Fibroblast of mammary gland (primary cell): Measurements from ENCODE around the gene KCND3.

Experiments
- DNase-seq: peaks from one replicate; pipeline ENCODE4 v3.0.0-alpha.2; 2010; ENCODE audit warnings: low read depth
- H3K4me3 ChIP-seq: 2 replicates; pipeline ENCODE4 v1.5.1; 2011; ENCODE audit warnings: low read depth, mild to moderate bottlenecking, low read length, moderate library complexity; ENCODE audit not compliant: control insufficient read depth
- TF ChIP-seq, protein P1 (sequence below): conservative IDR thresholded peaks from 2 replicates; pipeline ENCODE4 v1.5.1; 2011; ENCODE audit warnings: low read depth, low read length, inconsistent platforms; ENCODE audit not compliant: control insufficient read depth, insufficient read depth

The KCND3 gene

DNA sequence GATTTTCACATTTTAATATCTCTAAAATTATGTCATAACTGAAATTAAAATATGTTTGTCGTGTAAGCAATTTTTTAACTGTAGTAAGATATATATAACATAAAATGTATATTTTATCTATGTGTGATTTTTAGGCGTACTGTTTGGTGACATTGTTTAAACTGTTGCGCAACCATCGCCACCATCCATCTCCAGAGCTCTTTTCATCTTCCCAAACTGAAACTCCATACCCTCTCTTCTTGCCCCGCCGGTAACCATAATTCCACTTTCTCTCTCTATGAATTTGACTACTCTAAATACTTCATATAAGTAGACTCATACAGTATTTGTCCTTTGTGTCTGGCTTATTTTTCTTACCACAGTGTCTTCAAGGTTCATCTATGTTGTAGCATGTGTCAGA lies 167.3 kb downstream of the KCND3 start:
- DNase-seq, result no peak
- no peak overlapping the region for H3K4me3 ChIP-seq
- TF ChIP-seq, protein P1, sequence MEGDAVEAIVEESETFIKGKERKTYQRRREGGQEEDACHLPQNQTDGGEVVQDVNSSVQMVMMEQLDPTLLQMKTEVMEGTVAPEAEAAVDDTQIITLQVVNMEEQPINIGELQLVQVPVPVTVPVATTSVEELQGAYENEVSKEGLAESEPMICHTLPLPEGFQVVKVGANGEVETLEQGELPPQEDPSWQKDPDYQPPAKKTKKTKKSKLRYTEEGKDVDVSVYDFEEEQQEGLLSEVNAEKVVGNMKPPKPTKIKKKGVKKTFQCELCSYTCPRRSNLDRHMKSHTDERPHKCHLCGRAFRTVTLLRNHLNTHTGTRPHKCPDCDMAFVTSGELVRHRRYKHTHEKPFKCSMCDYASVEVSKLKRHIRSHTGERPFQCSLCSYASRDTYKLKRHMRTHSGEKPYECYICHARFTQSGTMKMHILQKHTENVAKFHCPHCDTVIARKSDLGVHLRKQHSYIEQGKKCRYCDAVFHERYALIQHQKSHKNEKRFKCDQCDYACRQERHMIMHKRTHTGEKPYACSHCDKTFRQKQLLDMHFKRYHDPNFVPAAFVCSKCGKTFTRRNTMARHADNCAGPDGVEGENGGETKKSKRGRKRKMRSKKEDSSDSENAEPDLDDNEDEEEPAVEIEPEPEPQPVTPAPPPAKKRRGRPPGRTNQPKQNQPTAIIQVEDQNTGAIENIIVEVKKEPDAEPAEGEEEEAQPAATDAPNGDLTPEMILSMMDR, result no peak

DNA sequence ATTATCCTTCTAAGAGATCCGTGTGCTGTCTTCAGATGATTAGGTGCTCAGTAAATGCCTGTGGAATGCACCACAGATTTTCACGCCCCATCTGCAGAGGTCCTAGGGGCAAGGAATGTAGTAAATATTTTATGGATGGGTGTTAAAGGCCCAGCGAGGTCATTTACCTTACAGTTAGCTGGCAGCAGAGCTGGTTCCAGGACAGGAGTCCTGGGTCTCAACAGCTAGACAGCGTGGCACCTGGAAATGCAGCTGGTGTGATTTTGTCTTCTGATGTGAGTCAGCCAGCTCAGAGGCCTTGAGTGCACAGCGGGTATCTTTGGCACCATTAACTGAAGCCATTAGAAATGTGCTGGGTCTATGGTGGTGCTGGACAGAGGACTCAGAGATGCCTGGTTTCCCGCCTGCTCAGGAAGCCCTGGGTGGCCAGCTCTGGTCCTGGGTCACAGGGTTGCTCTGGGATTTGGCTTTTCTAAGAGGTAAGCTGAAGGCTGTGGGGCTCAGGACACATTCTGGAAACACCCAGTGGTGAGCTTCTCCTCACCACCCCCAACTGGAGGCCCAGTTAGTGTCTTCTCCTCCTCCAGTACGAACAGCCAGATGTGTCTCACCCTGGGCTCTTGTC lies 168.2 kb downstream of the KCND3 start:
- TF ChIP-seq, protein P1, result no peak
- H3K4me3 ChIP-seq, result no peak overlapping the region
- DNase-seq, result no peak

DNA sequence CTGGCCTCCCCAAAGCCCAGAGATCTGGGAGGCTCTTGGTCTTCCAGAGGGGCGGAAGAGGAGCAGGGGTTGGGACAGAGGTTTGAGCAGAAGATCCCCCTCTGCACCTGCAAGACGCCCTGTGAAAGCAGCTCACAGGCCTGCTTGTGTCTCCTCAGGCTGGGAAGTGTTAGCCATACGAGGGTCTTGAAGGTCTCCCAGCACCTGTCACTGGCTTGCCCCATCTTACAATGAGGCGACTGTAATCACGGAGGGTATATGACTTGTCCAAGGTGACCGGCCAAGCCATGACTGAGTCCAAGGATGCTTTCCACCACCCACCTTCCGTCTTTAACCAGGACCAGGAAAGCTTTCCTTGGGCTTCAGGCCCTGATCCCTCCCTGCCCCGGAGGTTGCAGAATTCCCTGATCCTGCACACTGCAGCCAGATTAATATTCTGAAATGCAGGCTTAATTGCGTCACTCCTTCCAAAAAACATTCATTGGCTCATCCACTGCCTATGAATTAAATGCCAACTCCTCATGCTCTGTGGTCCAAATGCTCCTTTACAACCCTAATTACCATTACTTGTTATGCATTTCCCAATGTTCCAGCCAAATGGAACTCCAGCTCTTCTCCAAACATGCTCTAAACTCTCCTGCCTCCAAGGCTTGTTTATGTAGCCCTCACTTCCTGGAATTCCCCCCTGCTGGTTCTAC lies 169.8 kb downstream of the KCND3 start:
- DNase-seq, result no peak
- no peak overlapping the region for H3K4me3 ChIP-seq
- TF ChIP-seq, protein P1, result no peak

DNA sequence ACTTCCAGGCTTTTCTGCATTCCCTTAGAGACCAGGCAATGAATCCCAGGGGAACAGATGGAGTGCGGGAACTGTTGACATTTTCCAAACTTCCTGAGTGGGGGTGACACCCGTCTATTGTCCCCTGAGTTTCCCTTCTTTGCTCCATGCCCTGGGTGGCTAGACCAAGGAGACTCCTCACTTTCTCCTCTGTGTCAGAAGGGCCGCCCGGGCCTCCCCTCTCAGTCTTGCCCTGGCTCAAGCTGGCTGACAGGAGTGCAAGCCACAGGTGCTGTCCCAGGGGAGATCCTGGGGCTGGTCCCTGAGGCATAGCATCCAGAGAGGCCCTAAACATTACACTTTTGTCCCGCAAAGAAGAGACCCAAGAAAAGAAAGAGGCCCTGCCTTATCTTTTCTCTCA lies 170.9 kb downstream of the KCND3 start:
- TF ChIP-seq, protein P1, result no peak
- DNase-seq, result no peak
- no peak overlapping the region for H3K4me3 ChIP-seq

DNA sequence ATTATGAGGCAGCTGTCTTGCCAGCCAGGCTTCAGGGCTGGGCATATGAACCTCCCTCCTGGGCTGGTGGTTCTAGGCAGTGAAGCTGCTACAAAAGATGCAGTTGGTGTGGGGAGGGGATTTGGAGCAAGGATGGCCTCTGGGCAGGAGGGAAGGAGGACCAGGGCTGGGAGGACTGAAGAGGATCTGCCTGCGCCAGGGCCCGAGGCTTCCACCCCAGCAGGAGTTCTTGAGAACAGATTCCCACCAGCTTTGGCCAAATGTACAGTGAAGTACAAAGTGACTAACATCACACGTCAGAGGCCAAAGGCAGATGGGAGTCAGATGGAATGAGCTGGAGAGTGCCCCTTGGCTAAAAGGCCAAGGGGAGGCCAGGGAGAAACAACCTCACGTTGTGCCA lies 171.4 kb downstream of the KCND3 start:
- TF ChIP-seq, protein P1, result no peak
- no peak overlapping the region for H3K4me3 ChIP-seq
- peak; percentile 6 for DNase-seq

DNA sequence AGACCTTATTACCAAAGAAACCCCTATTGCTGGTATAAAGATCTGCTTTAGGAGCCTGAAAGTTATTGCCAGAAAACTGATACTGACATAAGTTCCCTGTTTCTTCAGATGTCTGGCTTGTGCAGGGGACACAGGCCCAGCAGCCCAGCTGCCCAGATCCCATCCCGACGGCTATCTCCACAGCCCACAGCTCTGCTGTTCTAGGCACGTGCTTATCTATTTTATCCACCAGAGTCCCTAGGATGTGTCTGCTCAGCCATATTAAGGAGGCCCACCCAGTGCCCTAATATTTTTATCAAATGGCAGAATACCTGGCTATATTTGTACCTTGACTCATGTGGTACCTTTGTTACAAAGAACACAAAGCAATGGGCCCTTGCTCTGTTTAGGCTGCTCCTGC lies 174.8 kb downstream of the KCND3 start:
- no peak for DNase-seq
- TF ChIP-seq, protein P1, result no peak
- no peak overlapping the region for H3K4me3 ChIP-seq
